GM19372 (cell line): Measurements from ENCODE around the gene SAPCD1.
A peak's percentile ranks its signal among the peaks of the same experiment; 100 is the strongest.
"Not testable (repeated sequence)": the region's sequence is repeated elsewhere in the genome, so short reads cannot be mapped to it uniquely, and the experiment has no call there.

Experiments
- ATAC-seq: cut with Tn5 transposase; IDR thresholded peaks from one replicate; pipeline ENCODE4 v1.9.1; 2021; ENCODE audit warnings: mild to moderate bottlenecking, low read depth, moderate library complexity; ENCODE audit not compliant: unreplicated experiment

Gene SAPCD1

DNA sequence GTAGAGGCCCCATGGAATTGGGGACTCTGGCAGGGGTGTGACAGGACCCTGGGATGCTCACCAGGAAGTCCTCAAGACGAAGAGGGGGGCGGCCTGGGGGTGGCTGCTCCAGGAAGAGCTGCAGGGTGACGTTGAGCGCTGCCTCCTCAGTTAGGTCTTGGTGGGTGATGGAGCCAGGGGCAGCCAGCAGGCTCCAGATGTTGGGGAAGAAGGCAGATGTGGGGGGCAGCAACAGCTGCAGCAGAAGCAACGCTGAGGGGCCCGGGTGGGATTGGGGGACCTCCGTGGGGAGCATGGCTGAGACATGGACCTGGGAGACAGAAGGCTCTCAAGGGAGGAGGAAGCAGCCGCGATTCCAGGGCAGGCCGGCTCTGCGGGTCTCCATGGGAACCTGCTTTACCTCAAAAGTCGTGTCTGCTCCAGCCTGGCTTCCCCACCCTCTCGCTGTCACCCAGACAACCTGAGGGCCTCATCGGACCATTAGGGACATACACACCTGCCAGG, 14.1 kb downstream of the SAPCD1 start:
- no peak for ATAC-seq

DNA sequence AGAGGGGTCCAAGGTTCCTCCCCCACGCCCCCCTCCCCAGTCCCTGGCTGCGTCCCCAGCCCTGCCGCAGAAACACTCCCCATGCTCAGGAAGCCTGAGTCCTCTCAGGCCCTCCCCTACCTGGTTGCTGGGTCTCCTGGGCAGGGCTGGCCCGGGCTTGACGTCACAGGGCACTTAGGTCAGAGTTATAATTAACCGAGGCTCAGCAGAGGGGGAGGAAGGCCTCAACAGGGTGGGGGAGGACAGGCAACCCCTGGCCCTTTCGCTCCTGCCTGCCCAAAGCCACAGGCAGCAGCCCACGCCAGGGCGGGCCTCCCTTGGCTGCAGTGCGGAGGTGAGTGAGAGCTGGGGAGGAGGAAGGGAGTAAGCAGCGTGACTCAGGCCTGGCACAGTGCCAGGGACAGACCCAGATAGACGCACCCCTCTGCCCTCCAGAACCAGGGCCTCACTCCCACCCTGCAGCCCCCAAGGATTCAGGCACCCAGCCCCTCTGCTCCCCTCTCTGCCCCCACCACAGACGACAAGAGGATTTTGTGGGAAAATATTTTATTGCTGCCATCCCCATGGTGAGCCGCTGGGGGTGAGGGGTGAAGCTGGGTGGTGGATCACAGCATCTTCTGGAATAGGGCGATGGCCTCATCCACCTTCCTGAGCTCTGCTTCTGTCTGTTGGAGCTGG, 14.7 kb downstream of the SAPCD1 start, which contains the start of gene VWA7:
VWA7 (minus strand) TSS at position 340 of the 678 bp plus-strand sequence. CDS start 549 bp downstream, outside the sequence.
- ATAC-seq = peak; percentile 75

DNA sequence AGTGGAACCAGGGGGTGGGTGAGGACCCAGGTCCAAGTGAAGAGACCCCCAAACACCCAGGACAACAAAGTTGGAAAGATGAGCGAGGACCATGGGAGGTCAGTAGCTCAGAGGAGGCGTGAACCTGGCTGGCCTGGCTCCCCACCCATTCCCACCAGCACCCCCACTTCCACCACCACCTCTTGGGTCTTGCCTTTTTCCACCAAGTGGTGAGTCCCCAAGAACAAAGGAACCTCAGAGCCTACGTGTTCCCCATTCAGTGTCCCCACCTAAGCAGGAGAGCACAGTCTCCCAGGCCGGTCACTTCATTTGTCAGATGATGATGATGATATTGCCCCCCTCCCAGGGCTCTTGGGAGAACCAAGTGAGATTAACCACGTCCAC, 15.2 kb downstream of the SAPCD1 start:
- no peak for ATAC-seq

DNA sequence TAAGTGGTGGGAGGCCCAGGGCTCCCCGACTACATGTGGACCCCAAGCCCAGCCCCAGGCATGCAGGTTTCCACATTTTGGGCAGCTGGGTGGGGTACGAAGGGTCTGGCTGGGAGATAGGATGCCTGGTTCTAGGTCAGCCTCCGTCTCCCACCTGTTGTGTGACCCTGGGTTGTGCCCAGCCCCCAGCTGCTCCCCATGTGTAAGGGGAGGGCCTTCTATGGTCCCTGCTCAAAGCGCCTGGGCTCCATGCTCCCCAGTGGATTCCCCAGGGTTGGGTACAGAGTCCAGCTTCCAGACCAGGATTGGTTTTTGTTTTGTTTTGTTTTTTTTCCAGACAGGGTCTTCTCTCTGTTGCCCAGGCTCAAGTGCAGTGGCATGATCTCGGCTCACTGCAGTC, 15.7 kb downstream of the SAPCD1 start:
- no peak for ATAC-seq

DNA sequence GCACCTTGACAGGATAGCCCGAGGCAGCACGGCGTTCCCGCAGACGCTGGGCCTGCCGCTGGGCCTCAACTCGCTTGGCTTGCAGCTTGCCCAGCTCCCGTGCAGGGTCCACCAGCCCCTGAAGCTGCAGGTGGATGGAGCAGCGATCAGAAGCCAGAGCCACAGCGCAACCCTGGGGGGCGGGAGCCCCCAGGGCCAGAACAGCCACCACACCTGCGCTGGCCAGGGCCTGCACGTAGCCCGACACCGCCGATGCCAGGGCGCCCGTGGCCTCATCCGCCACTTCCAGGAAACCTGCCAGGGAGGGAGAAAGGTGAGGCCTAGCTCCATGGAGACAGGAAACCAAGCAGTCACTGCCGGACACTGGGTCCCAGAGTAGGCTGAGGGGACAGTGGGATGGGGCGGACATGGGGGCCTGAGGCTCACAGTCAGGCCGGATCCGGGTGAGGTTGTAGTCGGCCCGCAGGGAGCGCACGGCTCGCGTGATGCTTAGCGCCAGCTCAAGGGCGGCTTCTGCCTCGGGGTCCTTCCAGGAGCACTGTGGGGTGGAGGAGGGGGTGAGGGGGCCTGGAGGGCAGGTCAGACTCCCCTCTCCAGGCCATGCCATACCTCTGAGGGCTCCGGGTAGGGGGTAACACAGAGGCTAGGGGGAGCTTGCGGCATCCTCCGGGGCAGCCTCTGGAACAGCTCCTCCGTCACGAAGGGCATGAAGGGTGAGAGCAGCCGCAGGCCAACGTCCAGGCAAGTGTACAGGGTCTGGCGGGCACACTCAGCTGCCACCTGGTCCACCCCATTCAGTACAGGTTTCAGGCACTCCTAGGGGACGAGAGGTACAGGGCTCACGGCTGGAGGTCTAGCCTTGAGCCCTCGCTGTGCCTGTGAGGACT, 16.8 kb downstream of the SAPCD1 start:
- ATAC-seq = no peak

DNA sequence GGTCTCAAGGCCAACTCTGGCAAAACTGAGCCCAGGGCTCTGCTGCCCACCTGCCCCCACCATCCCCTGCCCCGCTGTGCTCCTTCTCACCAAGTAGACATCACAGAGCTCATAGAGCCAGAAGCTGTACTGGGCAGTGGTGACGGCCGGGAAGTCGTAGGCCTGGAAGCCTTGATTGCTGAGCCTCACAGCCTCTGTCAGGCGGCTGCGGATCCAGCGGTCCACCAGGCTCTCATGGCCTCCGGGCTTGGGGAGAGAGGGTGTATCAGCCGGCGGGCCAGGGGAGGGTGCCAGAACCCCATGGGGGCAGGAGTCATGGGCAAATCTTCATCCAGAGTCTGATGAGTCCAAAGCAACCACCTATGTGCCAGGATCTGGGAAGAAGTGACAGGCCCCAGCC, 17.5 kb downstream of the SAPCD1 start:
- no peak for ATAC-seq

DNA sequence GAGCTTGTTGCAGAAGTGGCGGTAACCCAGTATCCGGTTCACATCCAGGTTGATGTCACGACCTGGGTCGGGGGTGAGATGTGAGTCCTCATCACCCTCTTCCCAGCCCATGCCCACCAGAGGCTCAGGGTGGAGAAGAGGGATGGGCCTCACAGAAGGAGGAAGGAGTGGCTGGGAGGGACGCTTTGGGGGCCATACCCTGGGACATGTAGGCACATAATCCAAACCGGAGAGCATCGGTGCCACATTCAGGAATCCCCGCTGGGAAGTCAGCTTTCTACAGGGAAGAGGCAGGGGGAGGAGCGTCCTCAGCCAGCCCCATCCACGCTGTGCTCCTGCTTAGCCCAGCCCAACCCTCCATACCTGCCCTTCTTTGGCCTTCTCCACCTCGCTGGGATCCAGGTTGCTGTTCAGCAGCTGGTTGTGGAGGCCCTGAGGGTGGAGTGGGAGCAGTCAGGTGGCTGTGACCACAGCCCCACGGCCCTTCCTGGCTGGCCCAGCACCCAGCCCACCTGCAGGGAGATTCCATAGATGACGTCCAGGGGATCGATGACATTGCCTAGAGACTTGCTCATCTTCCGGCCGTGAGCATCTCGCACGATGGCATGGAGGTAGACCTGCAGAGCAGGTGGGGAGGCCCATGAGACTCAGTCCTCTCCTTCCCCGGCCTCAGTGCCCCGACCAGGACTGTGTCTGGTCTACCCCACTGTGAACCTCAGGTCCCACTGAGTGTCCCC, 18.2 kb downstream of the SAPCD1 start:
- no peak for ATAC-seq

DNA sequence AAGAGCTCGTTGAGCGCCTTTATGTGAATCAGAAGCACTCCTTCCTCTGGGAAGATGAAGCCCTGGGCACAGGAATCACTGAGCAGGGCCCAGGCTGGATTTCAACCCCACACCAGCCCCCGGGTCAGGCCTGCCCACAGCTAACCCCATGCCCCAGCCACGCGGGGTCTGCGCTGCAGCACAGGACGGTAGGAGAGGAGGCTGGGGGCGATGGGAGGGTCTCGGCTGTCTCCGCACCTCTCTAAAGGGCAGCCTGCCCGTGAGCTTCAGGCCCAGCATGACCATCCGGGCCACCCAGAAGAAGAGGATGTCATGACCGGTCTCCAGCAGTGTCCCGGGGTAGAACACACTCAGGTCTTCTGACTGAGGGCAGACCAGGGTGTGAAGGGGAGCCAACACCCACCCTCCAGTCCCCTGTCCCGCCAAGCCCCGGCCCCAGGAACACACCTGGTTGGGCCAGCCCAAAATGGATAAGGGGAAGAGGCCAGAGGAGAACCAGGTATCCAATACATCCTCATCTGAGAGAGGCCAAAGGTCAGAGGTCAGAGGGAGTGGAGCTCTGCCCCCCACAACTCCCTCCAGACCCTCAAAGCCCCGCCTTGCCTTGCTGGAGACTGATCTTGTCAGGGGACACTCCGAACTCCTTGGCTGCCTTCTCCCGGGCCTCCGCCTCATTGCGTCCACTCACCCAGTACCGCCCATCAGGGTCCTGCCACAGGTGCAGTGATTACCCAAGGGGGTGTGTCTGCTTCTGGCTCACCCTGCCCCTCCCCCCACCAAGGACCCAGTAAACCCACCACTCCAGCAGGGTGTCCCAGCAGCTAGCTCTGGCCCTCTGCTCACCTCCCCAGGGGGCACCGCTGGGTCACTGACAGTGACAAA, 19.0 kb downstream of the SAPCD1 start:
- no peak for ATAC-seq

DNA sequence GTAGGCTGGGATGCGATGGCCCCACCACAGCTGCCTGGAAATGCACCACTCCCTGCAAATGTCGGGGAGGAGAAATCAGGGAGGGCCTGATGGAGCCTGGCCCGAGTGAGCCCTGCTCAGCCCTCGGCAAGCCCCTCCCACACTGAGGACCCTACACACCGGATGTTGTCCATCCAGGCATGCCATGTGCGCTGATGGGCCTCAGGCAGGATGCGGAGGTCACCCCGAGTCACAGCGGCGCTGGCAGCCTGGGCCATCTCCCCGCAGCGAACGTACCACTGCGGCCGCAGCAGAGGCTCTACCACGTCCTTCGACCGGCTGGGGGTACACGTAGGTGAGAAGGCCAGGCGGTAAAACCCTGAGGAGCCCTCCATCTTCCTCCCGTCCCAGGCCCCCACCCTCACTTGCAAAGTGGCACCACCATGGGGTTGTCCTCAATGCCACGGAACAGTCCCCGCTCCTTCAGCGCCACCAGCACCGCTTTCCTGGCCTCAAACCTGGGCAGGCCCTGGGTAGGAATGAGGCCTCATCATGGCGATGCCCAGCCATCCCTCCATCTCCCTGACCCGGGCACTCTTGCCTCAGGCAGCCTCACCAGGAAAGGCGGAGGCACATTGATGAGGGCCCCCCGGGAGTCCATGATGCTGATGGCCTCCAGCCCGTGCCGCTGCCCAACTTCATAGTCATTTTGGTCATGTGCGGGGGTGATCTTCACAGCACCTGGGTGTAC, 19.8 kb downstream of the SAPCD1 start:
- ATAC-seq = no peak

DNA sequence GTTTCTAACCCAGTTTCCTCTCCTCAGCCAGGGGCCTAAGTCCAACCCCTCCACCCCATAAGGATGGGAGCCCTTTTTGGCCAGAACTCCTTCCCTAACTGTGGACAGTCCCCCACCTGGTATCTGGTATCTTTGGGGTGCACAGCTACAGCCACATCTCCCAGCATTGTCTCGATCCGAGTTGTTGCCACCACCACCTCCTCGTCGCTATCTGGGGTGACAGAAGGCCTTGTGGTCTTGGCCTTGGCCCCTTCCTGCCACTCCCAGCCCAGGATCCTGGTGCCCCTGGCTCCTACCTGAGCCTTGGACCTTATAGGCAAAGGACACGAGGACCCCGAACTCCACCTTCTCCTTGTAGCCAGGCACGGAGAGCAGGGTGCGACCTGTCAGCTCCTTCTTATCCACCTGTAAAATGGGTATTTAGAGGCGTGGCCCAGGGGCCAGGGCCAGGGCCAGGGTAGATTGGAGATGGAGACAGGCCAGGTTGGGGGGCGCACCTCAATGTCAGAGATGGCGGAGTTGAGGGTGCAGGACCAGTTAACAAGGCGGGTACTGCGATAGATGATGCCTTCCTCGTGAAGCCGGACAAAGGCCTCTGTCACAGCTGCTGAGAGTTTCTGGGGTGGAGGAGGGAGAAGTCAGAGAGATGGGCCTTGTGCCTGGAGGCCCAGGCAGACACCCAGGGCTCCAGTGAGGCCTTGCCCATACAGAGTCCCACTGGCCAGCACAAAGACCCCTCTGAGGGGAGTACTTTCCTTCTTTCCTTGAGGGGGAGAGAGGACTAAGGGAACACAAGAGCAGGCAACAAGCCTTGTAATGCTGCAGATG, 21.9 kb downstream of the SAPCD1 start:
- no peak for ATAC-seq

DNA sequence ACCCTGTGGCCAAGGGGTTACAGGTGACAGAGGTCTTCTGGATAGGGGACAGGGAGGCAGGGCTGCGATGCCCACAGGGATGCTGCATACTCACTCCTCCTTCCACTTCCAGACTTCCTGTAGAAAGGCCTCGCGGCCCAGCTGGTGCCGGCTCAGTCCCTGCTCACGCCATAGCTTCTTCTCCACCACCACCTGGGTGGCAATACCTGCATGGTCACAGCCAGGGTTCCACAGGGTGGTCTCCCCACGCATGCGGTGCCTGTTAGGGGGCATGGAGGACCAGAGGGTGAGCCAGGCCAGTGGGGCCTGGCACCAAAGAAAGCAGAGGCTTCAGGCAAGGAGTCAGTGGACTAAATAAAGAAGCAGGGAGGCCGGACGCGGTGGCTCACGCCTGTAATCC, 23.0 kb downstream of the SAPCD1 start:
- no peak for ATAC-seq

DNA sequence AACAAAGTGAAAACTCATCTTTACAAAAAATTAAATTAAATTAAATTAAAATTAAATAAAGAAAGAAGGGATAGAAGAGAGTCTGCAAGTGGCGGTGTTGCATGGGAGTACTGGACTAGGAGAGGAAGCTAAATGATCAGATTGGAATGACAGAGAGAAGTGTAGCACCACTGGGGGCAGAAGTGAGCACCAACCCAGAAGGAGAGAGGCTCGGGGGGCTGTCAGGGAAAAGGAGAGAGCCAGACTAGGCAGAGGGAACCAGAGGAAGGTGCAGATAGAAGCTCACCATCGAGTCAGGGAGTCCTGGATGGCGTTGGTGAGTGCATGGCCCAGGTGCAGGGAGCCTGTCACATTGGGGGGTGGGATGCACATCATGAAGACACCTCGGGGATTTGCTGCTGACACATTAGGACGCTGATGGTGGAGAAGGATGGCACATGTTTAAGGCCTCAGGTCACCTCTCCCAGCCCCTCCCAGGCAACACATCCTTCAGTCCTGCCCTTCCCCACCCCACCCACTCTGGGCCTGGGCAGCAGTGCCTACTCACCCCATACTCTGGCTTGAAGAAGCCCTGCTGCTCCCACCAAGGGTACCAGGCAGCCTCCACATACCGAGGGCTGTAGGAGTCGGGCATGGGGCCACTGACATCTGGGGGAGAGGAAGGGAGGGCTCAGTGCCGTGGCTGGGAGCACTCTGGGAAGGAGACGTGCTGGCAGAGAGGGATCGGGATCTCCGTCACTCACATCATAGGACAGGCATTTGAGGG, 29.1 kb downstream of the SAPCD1 start:
- ATAC-seq = no peak

DNA sequence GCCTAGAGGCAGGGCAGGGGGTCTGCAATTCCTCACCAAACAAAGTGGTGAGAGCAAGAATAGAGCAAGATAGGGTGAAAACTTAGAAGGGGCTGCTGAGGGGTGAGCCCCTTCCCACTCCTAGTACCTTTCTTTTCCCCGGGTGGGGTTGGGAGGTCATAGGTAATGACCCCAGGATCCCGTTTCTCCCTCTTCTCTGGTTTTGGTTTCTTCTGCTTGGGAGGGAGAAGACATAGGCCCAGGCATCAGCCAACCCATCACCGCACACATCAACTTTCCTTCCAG, 29.6 kb downstream of the SAPCD1 start:
- ATAC-seq = no peak

DNA sequence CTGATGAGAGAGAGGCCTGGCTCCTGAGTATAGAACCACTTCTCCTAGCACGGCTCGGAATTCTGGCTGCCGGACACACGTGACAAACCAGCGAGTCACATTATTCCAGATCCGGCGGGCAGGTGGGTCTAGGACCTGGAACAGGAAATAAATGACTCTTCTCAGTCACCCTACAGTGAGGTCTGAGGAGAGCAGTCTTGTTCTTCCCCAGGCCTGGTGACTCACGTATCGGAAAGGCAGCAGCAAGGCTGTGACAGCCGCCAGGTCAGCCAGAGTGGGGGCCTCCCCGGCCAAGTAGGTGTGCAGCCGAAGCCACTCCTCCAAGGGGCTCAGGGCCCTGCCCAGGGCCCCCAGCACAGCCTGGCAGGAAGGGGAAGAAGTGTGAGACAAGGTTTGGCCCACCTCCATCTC, 30.3 kb downstream of the SAPCD1 start:
- ATAC-seq = no peak

DNA sequence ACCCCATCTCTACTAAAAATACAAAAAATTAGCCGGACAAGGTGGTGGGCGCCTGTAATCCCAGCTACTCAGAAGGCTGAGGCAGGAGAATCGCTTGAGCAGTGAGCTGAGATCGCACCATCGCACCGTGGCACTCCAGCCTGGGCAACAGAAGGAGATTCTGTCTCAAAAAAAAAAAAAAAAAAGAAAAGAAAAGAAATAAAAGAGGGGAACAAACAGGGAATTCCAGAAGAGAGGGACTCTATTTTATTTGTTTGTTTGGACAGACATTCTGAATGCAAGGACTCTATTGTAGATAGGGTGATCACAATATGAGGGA, 31.4 kb downstream of the SAPCD1 start:
- ATAC-seq = not testable (repeated sequence)

DNA sequence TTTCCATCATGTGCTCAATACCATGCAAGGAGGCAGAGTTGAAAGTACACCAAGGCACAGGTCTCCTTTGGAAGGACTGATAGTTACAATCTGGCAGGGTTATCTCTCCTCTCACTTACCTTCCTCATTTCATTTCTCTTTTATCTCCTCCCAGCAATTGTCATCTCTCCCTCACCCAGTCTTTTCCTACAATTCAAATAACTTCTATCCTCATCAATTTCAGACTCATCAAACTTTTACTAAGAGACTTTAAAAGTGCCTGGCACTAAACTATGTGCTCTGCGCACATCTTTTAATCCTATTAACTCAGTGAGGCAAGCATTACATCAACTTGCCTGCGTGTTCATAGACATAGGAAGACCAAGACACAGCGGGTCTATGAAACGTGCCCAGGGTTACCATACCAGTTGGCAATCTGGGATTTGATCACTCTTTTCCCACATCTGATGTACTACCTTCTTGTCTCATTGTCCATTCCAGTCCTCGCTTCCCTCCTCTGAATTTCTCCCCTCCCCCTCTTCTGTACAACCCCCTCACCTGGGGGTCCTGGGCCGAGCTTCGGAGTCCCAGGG, 31.9 kb downstream of the SAPCD1 start:
- ATAC-seq = no peak

DNA sequence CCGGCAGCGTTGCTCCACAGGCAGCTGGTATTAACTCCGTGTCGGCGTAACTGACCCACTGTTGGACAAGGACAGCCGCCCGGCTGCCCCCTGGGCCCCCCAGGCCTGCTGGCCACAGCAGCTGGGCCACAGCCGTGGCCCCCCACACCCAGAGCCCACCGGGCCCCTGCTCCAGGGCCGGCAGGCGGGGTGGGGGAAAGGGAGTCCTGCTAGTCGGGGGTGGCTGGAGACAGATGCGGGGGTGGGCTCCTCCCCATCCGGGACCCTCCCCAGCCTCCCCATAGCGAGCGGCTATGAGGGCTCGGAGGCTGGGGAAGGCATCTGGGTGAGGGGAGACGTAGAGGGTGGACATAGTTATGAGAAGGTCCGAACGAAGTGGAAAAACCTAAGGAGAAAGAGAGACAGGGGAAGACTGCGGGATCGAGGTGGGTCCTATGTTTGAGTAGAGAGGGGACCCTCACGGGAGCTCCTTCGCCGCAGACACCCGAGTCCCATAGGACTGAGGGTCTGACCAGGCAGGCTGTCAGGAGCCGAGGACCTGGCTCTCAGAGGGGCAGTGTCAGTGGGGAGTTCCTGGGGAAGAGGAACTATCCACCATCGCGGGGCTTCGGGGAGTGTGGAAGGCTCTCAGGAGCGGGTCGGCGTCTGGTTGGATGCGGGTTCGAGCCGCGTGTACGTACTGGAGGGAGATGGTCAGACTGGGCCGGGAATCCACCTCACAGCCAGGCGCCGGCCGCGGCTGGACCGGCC, 32.6 kb downstream of the SAPCD1 start:
- no peak for ATAC-seq
